Thymus (tissue), 11 donors: ENCODE results near the gene GART. TPM values are rescaled to one million over a fixed set of nuclear protein-coding genes. Genes with fewer than 3 reads are reported as not detected.
"Not testable (repeated sequence)": the region's sequence is repeated elsewhere in the genome, so short reads cannot be mapped to it uniquely, and the experiment has no call there.

Source experiments
- DNase-seq, 9 donors: peaks; one replicate each; pipeline ENCODE4 v3.0.0-alpha.2; 2013; ENCODE audit warnings: low spot score in 9 of 9, low read depth in 6 of 9, missing footprints in 1 of 9
- H3K27ac ChIP-seq, 2 donors: one replicate each; pipeline ENCODE4 v1.5.1; 2013; ENCODE audit warnings: control low read depth in 1 of 2, low read depth in 1 of 2, low read length in 1 of 2, mild to moderate bottlenecking in 1 of 2, moderate library complexity in 1 of 2
- H3K27me3 ChIP-seq, 2 donors: one replicate each; pipeline ENCODE4 v1.5.1; 2013; ENCODE audit warnings: low read length in 1 of 2; ENCODE audit not compliant: control insufficient read depth in 2 of 2, insufficient read depth in 1 of 2
- H3K36me3 ChIP-seq, 2 donors: one replicate each; pipeline ENCODE4 v1.5.1; 2013; ENCODE audit warnings: low read length in 1 of 2, mild to moderate bottlenecking in 1 of 2, moderate library complexity in 1 of 2; ENCODE audit not compliant: control insufficient read depth in 2 of 2, insufficient read depth in 2 of 2
- H3K4me1 ChIP-seq, 2 donors: one replicate each; pipeline ENCODE4 v1.5.1; 2013; ENCODE audit warnings: low read length in 2 of 2; ENCODE audit not compliant: control insufficient read depth in 2 of 2, insufficient read depth in 2 of 2
- H3K4me3 ChIP-seq, 2 donors: one replicate each; pipeline ENCODE4 v1.5.1; 2013; ENCODE audit warnings: low read length in 2 of 2, control low read depth in 1 of 2, mild to moderate bottlenecking in 1 of 2
- H3K9me3 ChIP-seq, 2 donors: one replicate each; pipeline ENCODE4 v1.5.1; 2013; ENCODE audit warnings: low read length in 1 of 2, mild to moderate bottlenecking in 1 of 2; ENCODE audit not compliant: control insufficient read depth in 2 of 2, insufficient read depth in 1 of 2
- WGBS: extraction: QIAGEN DNeasy Blood & Tissue Kit; methylation state at CpG from one replicate; pipeline ENCODE4 v1.1.7; 2013; 5-methylcytosine and 5-hydroxymethylcytosine counted together
- polyA plus RNA-seq: library from polyadenylated mRNA; stranded (reverse); fragments of 200-250 nt; gene quantifications from one replicate; pipeline ENCODE4 v1.2.3, GENCODE V29; 2013
- total RNA-seq: library from RNA; stranded (reverse); fragments of 120-200 nt; gene quantifications from one replicate; pipeline ENCODE4 v1.2.4, GENCODE V29; 2013
- donor health status: healthy.

GART gene
- total and polyA plus RNA-seq, 2 donors, result 29.5 to 58.5 TPM

DNA sequence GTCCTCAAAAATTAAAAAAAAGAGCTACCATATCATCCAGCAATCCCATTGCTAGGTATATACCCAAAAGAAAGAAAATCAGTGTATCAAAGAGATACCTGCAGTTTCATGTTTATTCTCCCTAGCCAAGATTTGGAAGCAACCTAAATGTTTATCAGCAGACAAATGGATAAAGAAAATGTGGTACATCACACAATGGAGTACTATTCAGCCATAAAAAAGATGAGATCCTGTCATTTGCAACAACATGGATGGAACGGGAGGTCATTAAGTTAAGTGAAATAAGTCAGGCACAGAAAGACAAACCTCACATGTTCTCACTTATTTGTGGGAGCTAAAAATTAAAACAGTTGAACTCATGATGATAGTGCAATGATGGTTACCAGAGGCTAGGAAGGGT is 34.9 kb downstream of the GART start:
- WGBS, result 100% methylated on average over 1 of the region's 1 CpG
- not testable (repeated sequence) for H3K27me3 ChIP-seq, H3K27ac ChIP-seq, DNase-seq, H3K9me3 ChIP-seq, H3K4me3 ChIP-seq, H3K4me1 ChIP-seq
- peaks cover 21 to 55% of the 10 kb centered on the region in 2 donors for H3K36me3 ChIP-seq

DNA sequence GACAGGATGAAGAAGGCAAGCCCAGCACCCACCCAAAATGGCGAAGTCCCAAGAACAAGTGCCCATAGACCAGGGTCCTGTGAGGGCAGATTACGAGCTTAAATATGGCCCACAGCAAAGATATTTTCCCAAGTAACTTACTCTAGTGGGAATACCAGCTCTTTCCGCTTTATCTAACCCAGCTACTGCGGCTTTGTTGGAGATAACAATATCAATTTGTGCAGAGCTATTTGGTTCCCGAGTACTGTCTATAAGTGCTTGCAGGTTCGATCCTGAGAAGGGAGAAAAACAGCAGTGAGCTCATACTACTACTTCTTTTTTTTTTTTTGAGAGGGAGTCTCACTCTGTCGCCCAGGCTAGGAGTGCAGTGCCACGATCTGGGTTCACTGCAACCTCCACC is 36.1 kb downstream of the GART start:
- peaks cover 16 to 45% of the 10 kb centered on the region in 2 donors for H3K36me3 ChIP-seq
- H3K4me3 ChIP-seq, result no peak overlapping the region
- H3K27ac ChIP-seq, result no peak overlapping the region
- H3K4me1 ChIP-seq, result no peaks in the 10 kb centered on the region
- WGBS, result 97% methylated on average over 8 of the region's 8 CpGs
- H3K27me3 ChIP-seq, result no peaks in the 10 kb centered on the region
- H3K9me3 ChIP-seq, result no peaks in the 10 kb centered on the region
- DNase-seq, result no peak

DNA sequence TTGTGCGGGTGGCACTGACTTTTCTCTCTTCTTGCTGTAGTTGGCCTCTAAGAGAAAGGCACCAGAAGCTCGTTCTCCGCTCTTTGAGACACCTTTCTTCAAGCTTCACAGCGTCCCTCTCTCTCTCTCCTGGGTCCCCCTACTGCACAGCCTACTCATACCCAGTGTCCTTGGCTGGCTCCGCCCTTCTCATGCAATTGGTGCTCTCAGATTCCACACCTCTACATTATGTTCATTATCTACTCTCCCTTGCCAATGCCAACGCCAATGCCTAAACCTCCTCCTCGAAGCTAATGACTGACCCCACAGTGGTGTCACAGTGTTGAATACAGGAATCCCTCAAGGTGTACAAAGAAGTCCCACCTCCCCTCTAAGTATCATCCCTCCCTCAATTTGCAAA is 45.6 kb downstream of the GART start:
- no peak overlapping the region for H3K4me3 ChIP-seq
- H3K27me3 ChIP-seq, result no peaks in the 10 kb centered on the region
- H3K4me1 ChIP-seq, result peaks cover 0 to 3% of the 10 kb centered on the region in 2 donors
- no peak overlapping the region for H3K27ac ChIP-seq
- no peaks in the 10 kb centered on the region for H3K9me3 ChIP-seq
- no peak for DNase-seq
- WGBS, result 81% methylated on average over 7 of the region's 7 CpGs
- H3K36me3 ChIP-seq, result no peaks in the 10 kb centered on the region

DNA sequence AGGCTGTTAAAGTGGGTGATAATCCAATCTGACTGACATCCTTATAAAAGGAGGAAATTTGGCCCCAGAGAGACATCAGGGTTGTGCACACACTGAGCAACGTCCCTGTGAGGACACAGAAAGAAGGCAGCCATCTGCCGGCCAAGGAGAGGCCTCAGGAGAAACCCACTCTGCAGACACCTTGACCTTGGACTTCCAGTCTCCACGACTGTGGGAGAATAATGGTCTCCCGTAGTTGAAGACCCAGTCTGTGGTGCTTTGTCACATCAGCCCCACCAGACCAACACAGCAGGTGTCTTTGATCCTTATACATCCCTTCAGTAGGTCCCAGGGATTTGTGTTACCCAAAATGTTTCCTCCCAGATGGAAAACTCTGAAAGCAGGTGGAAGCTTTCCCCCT is 46.2 kb downstream of the GART start:
- Histone ChIP-seq H3K4me3 (no peak overlapping the region), H3K9me3 (no peaks in the 10 kb centered on the region), H3K27ac (no peak overlapping the region), H3K27me3 (no peaks in the 10 kb centered on the region), H3K4me1 (peaks cover 1 to 8% of the 10 kb centered on the region in 2 donors), H3K36me3 (no peaks in the 10 kb centered on the region)
- 76% methylated on average over 4 of the region's 4 CpGs for WGBS
- no peak for DNase-seq

DNA sequence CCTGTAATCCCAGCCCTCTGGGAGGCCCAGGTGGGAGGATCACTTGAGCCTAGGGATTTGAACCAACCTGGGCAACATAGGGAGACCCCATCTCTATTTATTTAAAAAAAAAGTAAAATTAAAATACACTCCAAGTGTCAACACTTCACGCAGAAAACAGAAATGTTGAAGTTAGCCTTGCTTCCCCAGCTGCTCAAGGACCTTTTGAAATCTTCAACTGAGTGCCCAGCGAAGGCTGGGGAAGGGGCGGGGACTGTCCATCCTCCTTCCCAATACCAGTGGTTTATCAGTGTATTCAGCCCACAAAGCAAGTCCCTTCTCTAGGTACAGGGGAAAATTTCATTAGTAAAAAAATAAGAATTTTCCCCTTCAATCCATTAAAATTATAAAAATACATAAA is 48.2 kb downstream of the GART start:
- H3K36me3 ChIP-seq, result no peaks in the 10 kb centered on the region
- no peak for DNase-seq
- 98% methylated on average over 3 of the region's 3 CpGs for WGBS

DNA sequence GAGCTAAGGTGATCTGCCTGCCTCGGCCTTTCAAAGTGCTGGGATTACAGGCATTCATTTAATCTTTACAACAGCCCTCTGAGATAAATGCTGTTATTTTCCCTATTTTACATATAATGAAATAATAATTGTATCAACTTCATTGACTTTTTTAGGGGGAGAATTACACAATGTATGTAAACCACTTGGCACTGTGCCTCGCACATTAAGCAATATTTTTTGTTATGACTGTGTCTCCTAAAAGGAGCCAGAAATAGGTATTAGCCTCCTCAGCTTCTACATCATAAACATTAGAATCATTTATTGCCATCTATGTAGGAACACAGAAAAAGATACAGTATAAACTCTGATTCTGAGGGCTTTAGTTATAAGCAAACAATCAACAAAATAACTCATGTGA is 49.3 kb downstream of the GART start:
- no peaks in the 10 kb centered on the region for H3K9me3 ChIP-seq
- H3K27ac ChIP-seq, result no peak overlapping the region
- DNase-seq, result no peak
- 98% methylated on average over 2 of the region's 2 CpGs for WGBS
- no peaks in the 10 kb centered on the region for H3K27me3 ChIP-seq
- H3K4me3 ChIP-seq, result no peak overlapping the region
- no peaks in the 10 kb centered on the region for H3K36me3 ChIP-seq
- peaks cover 2 to 8% of the 10 kb centered on the region in 2 donors for H3K4me1 ChIP-seq

More for the DNA sequence above, 48.2 kb downstream of the GART start:
- Histone ChIP-seq H3K9me3 (no peaks in the 10 kb centered on the region), H3K27ac (no peak overlapping the region), H3K4me1 (peaks cover 2 to 8% of the 10 kb centered on the region in 2 donors), H3K27me3 (no peaks in the 10 kb centered on the region), H3K4me3 (no peak overlapping the region)

DNA sequence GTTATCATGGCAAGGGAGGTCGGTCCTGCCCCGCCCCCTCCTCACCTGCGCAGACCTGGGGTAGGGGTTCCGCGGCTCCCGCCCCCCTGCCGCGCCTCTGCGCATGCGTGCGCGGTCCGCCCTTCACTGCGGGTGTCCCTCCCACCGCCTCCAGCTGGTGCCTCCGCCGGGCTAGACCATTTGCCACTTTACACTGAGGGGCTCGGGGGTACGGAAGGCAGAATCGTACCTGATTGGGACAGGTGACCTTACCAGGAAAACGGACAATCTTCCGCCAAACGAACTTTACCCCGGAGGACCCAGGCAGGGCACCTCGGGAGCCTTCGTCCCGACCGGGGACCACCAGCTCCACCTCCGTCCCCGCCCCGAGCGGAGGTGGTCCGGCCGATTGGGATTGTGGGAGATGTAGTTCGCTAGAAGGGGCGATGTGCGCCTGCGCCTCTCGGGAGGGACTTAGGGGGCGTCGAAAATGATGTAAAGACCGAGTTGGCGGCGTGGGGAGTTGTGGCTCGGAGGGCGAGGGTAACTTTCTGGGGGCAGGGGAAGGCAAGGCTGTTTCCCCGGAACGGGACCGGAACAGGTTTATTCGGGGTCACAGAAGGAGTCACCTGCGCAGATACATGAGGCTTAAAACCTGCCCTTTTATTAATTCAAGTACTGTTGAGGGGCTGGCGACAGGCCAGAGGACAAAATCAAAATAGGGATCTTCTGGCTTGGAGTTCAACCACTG is 50.4 kb downstream of the GART start, which contains the start of gene DNAJC28:
Gene DNAJC28, minus strand, starts transcription at position 344 of the 730 bp plus-strand sequence. CDS start 2,323 bp downstream, outside the sequence.
- WGBS, result under 1% methylated on average over 52 of the region's 52 CpGs

DNA sequence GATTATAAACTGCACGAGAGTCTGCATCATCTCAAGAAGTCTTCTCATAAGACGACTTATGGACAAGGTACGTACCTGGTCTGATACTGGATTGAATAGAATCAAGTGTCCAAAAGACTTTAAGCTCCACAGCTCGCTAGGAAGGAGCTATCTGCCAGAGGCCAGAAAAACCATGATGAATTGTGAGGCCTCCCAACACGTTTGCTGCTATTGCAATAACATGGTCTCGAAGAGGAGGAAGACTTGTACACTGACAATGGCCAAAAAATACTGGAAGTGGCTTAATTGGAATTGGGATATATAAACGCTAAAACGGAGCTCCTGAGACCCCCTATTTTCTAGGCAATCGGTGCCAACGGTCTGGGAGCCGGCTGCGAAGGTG is 50.9 kb downstream of the GART start:
- Histone ChIP-seq H3K9me3 (no peaks in the 10 kb centered on the region), H3K27ac (peak overlapping the region in 1 of 2 donors; percentile 83), H3K4me1 (peaks cover 2 to 8% of the 10 kb centered on the region in 2 donors), H3K27me3 (no peaks in the 10 kb centered on the region), H3K4me3 (peak overlapping the region; percentile 66 to 90), H3K36me3 (no peaks in the 10 kb centered on the region)
- peak in 1 of 9 donors; percentile 14 for DNase-seq
- 21% methylated on average over 12 of the region's 12 CpGs for WGBS

More for the DNA sequence above, 50.4 kb downstream of the GART start, which contains the start of gene DNAJC28:
- DNase-seq, result peak; percentile 91 to 98 (median 95)
- Histone ChIP-seq H3K4me1 (peaks cover 2 to 8% of the 10 kb centered on the region in 2 donors), H3K27me3 (no peaks in the 10 kb centered on the region), H3K4me3 (peak within 1 kb of the TSS; percentile 66 to 90), H3K9me3 (no peaks in the 10 kb centered on the region), H3K36me3 (no peaks in the 10 kb centered on the region), H3K27ac (peak within 1 kb of the TSS; percentile 58 to 83)

DNA sequence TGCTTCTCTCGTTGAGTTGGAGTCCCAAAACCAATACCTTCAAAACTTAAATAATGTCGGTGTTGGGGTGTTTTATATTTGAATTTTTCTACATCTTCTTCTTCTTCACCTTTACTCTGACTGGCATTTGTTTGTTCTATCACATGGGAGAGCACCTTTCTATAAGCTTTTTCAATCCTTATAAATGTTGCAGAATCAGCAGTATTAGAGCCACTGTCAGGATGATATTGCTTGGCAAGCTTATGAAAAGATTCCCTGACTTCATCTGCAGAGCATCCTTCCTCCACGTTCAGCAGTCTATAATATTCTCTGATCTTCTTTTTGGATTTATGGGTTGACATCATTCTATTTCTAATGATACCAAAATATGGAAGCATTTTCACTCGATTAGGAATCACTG is 53.0 kb downstream of the GART start:
- DNase-seq, result no peak
- no peaks in the 10 kb centered on the region for H3K27me3 ChIP-seq
- no peak overlapping the region for H3K4me3 ChIP-seq
- H3K4me1 ChIP-seq, result peaks cover 2 to 8% of the 10 kb centered on the region in 2 donors
- H3K9me3 ChIP-seq, result no peaks in the 10 kb centered on the region
- no peak overlapping the region for H3K27ac ChIP-seq
- WGBS, result 97% methylated on average over 4 of the region's 4 CpGs
- H3K36me3 ChIP-seq, result no peaks in the 10 kb centered on the region
